Stimulated activated CD4-positive, alpha-beta T cell treated with anti-CD3 and anti-CD28 coated beads, Interleukin-1b, Interleukin-23, amount 100 ng/mL, for 1 hour (primary cell): Measurements from ENCODE around the gene STMP1.

Experiments
- DNase-seq, 2 donors: peaks; one replicate each; pipeline ENCODE4 v3.0.0-alpha.2; 2020; ENCODE audit warnings: low read depth in 2 of 2

The STMP1 gene

DNA sequence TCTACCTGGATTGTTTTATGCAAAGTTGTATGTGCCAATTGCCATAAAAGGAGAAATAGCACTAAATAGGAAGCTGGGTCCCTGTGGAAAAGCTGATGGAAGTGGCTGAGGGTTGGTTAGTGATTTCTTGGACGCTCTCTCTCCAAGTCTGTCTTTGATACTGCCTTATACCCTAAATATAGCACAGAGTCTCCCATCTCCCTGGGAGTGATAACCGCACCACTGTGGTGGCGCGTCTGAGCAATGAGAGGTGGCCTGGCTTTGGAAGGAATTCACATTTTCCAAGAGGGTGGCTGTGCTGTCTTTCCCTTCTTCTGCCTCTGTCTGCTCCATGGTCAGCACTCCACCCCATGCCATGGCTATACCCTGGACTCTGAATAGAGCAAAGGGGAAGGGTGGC, 31.2 kb downstream of the STMP1 start:
- DNase-seq, result no peak

DNA sequence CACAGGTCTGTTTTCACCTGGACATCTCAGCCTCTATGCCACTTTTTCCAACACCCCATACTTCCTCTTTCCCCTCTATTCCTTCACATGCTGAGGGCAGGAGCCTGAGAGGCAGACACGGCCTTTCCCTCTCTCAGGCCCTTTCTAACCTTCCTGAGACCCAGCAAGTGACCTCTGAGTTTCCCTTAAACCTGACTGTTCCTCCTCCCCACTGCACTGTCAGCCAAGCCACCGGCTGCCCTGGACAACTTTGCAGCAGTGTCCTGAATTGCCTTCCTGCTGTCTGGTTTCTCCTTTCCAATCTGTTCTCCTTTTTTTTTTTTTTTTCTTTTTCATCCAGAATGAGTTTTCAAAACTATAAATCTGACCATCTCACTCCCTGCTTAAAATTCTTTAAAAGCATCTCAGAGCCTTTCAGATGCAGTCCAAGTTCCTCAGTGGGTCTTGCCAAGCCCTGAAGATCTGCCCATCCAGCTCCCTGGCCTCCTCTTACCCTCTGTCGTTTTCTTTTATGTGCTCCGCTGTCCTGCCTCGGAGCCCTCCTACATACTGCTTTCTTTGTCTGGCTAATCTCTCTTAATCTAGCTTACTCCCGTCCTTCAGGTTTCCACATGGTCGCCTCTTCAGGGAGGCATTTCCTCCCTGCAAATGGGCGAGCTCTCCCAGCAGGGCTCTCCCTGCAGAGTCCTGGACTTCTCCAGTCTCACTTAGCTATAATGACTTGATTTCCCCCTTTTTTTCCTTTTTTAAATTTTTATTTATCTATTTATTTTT, 35.1 kb downstream of the STMP1 start:
- DNase-seq, result no peak

DNA sequence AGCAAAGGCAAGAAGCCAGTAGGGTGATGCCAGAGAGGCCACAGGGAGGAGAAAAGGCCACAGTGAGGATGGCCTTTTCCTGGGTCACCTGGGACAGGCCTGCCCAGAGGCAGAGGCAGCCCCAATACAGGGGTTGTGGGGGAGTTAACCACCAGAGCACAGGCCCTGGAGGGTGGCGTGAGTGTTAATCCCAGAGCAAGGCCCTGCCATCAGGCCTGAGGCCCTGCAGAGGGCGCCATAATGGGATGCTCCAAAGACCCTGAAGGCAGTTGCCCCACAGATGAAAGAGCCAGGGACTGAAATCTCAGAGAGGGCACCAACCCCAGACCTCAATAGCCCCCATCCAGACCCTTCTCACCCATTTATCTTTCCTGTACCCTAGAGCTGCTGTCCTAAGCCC, 41.8 kb downstream of the STMP1 start:
- no peak for DNase-seq

DNA sequence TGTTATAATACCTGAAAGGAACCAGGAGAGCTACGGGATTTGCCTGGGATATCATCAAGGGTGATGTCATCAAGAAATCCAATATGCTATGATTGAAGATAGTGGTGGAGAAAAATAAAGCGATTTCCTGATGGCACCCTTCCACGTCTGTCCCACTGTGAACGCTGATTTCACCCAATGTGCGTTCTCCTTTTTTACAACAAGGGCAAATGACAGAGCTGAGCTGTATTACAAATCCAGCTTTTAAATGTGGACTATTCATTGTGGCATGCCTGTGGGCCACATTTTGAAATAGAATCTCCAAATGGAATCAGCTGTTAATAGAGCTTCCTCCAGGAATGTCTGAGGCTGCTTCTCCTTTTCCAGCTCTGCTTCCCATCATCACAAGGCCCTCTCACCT, 42.4 kb downstream of the STMP1 start:
- no peak for DNase-seq

GRCh38 chr7:135706038-135706742, 43.9 kb downstream of the STMP1 start:
- no peak for DNase-seq

DNA sequence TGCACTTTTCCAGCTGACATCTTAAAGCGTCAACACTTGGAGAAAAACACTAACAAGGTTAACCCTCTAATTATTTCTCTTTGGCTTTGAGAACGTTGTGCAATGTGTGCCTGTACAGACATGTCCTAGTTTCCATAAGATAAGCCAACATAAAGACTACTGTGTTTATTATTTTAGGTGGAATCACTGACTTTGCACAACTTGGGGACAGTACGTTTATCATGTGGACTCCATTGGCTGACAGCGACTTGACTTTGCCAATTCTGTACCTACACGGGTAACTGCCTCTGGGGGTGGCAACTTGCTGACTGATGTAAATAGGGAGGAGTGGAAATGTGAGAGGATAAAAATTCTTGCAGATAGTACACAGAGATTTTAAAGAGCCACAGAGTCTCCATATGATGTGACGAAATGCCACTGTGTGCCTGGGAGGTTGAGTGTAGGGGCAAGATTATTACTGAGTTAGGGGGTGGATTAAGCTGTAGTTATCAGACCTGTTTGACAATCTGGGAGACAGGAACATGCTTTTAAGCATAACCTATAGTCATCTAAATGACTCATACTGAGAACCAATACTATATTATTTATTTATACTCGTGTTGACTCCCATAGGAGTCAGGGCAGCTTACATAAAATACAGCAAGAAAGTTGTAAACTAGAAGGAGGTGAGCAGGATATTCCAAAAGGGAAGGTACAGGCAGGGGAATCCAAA, 44.7 kb downstream of the STMP1 start:
- DNase-seq, result no peak

DNA sequence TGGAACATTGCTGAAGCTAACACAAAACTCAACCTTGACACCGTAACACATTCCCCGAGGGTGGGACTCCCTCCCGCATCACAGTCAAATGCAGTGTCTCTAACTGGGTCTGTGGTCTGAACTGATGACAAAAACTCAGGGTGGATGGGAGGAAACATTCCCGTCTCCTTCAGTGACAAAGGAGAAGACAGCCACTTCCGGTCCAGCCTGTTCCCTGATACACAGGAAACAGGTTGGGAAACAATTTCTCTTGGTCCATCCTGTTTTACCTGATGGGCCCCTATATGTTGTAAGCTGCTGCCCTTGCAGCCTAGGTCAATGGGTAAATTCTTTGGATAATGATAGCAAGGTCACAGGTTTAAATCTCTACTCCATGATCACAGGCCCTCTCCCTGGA, 45.3 kb downstream of the STMP1 start:
- no peak for DNase-seq

GRCh38 chr7:135708041-135708440, 45.7 kb downstream of the STMP1 start:
- no peak for DNase-seq

DNA sequence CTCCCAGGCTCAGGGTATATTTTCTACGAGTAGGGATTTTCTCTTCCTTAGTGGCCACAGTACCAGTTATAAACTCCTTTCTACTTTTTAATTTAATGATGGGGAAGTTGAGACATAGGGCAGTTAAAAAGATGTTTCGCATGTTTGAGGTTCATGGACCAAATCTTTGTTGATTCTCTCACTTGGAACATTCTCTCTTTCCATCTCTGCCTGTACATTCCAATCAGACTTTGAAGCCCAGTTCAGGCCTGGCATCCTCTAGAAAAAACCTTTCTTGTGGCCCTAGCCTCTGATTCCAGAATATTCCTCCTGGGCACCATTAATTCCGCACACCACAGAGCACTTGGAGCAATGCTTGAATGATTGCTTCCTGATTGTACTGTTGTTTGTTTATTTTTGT, 47.2 kb downstream of the STMP1 start:
- no peak for DNase-seq

GRCh38 chr7:135710417-135711138, 48.3 kb downstream of the STMP1 start:
- DNase-seq, result no peak

DNA sequence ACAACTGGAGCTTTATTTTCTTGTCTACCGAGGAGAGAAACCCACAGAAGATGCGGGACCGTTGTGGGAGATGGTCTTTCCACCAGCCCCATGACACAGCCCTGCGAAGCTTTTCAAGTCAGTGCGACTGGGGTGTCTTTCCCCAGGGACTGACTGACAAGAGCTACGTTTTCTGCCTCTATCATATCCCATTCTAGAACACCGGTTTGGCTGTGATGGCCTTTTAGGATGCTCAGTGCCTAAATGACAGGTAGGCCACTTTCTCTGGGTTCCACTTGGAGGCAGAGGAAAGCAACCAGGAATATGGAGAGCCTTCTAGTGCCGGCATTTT, 48.8 kb downstream of the STMP1 start:
- no peak for DNase-seq

GRCh38 chr7:135712182-135712782, 50.0 kb downstream of the STMP1 start:
- no peak for DNase-seq

- DNase-seq, result no peak
Observed at GRCh38 chr7:135712796-135713195, 50.5 kb downstream of the STMP1 start.

- DNase-seq, result no peak
Observed at GRCh38 chr7:135713836-135714470, 51.6 kb downstream of the STMP1 start.

DNA sequence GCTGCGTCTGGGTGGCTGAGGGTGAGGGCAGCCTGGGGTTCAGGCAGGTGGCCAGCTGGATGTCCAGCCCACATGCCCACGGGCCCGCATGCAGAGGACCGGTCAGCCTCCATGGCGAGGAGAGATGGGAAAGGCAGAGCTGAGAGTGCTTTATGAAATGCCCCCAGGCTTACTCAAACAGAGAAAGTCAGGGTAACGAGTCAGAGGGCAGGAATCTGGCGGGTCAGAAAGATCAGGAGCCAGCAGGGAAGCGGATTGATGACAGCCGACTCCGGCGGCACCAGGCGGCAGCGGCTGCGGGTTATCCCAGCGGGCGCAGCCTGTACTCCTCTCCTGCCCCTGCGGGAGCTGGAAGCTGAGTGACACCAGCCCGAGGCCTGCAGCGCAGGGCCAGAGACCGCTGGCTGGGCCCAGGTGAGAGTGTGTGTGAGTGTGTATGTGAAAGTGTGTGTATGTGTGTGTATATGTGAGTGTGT, 52.3 kb downstream of the STMP1 start:
- no peak for DNase-seq

DNA sequence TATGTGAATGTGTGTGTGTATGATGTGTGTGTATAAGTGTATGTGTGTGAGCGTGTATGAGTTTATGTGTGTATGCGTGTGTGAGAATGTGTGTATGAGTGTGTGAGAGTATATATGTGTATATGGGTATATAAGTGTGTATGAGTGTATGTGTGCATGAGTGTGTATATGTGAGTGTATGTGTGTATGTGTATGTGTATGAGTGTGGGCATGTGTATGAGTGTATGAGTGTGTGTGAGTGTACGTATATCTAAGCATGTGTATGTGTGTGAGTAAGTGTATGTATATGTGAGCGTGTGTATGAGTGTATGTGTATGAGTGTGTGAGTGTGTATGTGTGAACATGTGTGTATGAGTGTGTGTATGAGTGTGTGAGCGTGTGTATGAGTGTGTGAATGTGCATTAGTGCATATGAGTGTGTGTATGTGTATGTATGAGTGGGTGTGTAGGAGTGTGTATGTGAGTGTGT, 52.8 kb downstream of the STMP1 start:
- DNase-seq, result no peak

DNA sequence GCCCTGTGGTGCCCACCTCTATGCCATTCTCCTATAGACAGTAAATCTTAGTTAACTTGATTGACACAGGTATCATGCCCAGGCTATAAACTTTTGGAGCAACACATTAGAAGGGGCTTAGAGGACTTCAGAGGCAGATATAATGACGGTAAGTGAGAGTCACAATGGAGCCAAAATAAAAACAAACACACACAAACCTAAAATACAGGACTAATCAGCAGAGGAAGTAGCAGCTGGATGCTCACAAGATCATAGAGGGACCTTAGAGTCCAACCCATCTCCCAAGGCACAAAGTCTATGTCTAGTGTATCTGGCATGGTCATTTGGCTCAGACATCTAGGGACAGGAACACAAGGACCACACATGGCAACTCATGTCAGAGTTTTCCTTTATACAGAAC, 53.4 kb downstream of the STMP1 start:
- no peak for DNase-seq

- DNase-seq, result no peak
Observed at GRCh38 chr7:135716677-135717238, 54.4 kb downstream of the STMP1 start.

DNA sequence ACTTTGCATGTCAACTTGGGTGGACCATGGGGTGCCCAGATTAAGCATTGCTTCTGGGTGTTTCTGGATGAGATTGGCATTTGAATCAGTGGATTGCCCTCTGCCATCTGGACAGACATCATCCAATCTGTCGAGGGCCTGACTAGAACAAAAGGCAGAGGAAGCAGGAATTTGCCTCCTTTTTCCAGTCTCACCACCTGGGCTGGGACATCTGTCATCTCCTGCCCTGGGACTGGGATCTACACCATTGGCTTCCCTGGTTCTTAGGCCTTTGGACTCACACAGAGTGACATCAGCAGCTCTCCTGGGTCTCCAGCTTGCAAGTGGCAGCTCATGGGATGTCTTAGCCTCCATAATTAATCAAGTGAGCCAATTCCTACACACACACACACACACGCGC, 55.4 kb downstream of the STMP1 start:
- DNase-seq, result no peak

- DNase-seq, result no peak
Observed at GRCh38 chr7:135718219-135718618, 55.9 kb downstream of the STMP1 start.
